PFSK-1 (cell line): Measurements from ENCODE around the gene PPA2.

Experiments used
- FOXP2 ChIP-seq: optimal IDR thresholded peaks from 2 replicates; pipeline ENCODE3; 2011; ENCODE audit warnings: borderline replicate concordance, control low read depth, inconsistent platforms; ENCODE audit not compliant: insufficient read depth; ENCODE audit errors: extremely low read length, extremely low read depth
- POLR2AphosphoS5 ChIP-seq: IDR thresholded peaks from 2 replicates; pipeline ENCODE4 v1.6.1; 2012; ENCODE audit warnings: low read depth, mild to moderate bottlenecking, control low read depth, low read length, moderate library complexity
- SIN3A ChIP-seq: IDR thresholded peaks from 2 replicates; pipeline ENCODE4 v1.6.1; 2012; ENCODE audit warnings: mild to moderate bottlenecking, low read length, moderate library complexity, borderline replicate concordance; ENCODE audit not compliant: insufficient read depth
- TAF1 ChIP-seq: IDR thresholded peaks from 2 replicates; pipeline ENCODE4 v1.6.1; 2012; ENCODE audit warnings: low read length, control low read depth, borderline replicate concordance; ENCODE audit not compliant: insufficient read depth
- TF ChIP-seq, protein P1 (sequence below), 2 experiments: IDR thresholded peaks; 2 replicates each; pipeline versions ENCODE4 v1.6.1 to v1.8.0; 2011 to 2012; ENCODE audit warnings: low read depth in 2 of 2, low read length in 2 of 2, control low read depth in 1 of 2, inconsistent platforms in 1 of 2, mild to moderate bottlenecking in 1 of 2, moderate library complexity in 1 of 2; ENCODE audit not compliant: insufficient read depth in 1 of 2

PPA2 gene

DNA sequence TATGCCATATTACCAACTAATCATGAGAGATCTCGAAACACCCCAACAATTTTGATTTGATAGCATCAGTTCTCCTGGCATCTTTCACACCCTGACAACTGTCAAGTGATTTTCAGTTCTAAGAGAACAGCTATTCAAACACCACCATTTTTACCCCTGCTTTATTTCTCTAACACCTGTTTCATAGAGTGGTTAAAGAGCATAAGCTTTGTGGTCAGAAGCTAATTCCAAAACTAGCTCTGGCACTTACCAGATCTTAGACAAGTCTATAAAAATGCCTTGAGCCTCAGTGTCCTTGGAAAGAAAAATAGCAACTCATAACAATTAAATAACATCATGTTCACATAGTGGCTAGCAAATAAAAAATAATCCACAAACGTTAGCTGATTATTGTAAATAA lies 17.9 kb downstream of the PPA2 start:
- TF ChIP-seq TAF1, result no peak
- TF ChIP-seq FOXP2, result no peak
- TF ChIP-seq, protein P1, sequence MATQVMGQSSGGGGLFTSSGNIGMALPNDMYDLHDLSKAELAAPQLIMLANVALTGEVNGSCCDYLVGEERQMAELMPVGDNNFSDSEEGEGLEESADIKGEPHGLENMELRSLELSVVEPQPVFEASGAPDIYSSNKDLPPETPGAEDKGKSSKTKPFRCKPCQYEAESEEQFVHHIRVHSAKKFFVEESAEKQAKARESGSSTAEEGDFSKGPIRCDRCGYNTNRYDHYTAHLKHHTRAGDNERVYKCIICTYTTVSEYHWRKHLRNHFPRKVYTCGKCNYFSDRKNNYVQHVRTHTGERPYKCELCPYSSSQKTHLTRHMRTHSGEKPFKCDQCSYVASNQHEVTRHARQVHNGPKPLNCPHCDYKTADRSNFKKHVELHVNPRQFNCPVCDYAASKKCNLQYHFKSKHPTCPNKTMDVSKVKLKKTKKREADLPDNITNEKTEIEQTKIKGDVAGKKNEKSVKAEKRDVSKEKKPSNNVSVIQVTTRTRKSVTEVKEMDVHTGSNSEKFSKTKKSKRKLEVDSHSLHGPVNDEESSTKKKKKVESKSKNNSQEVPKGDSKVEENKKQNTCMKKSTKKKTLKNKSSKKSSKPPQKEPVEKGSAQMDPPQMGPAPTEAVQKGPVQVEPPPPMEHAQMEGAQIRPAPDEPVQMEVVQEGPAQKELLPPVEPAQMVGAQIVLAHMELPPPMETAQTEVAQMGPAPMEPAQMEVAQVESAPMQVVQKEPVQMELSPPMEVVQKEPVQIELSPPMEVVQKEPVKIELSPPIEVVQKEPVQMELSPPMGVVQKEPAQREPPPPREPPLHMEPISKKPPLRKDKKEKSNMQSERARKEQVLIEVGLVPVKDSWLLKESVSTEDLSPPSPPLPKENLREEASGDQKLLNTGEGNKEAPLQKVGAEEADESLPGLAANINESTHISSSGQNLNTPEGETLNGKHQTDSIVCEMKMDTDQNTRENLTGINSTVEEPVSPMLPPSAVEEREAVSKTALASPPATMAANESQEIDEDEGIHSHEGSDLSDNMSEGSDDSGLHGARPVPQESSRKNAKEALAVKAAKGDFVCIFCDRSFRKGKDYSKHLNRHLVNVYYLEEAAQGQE (IDR thresholded peaks at IDR 0.05; ENCODE audit: insufficient read depth in 1 of 2, low read depth in 2 of 2, low read length in 2 of 2), result no peak
- TF ChIP-seq POLR2AphosphoS5, result no peak
- TF ChIP-seq SIN3A, result no peak

DNA sequence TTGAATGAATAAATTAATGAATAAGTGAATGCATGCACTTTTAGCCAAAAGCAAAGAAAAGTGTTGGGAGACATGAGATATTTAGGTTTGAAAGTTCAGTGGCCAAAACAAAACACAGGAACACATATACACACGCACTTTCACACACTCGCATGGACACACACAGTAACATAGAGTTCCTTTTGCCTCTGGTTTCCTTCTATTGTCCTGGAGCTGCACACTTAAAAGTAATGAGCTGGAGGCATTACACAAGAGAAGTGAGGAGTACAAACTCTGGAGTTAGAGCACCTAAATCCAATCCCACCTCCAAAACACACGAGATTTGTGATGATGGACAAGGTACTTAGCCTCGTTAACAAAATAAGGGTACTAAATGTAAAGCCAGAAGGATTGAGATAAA lies 18.7 kb downstream of the PPA2 start:
- TF ChIP-seq POLR2AphosphoS5 (no peak), TAF1 (no peak), SIN3A (no peak), FOXP2 (no peak)
- TF ChIP-seq, protein P1 (IDR thresholded peaks at IDR 0.05; ENCODE audit: insufficient read depth in 1 of 2, low read depth in 2 of 2, low read length in 2 of 2), result no peak

DNA sequence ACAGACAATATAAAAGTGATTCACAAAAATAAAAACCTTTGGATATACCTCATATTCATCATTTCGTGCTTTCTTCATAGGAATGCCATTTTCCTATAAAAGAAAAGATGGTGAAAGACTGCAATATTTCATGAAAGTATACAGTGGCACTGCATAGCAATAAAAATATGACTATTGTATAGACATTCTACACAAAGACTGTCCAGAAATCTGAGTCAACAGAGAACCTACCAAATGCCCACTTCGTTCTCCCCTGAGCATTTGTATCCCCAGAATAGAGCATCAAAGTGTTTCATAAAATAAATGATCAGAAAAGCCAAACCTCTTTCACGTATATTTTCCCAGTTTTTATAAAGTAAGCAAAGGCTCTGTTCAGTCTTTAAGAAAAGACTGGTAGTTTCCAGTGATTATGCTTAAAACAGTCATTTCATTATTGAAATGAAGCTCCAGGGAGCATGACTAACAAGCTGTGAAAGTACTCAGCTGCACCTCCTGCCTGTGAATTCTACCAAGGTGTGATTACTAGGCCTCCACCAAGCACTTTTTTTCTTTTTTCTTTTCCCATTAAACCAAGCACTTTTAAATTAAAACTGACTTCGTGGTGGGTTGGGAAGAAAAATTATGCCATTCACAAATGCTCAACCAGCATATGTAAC lies 20.2 kb downstream of the PPA2 start:
- TF ChIP-seq FOXP2 (no peak), TAF1 (no peak), SIN3A (no peak), POLR2AphosphoS5 (no peak)
- TF ChIP-seq, protein P1 (IDR thresholded peaks at IDR 0.05; ENCODE audit: insufficient read depth in 1 of 2, low read depth in 2 of 2, low read length in 2 of 2), result no peak

DNA sequence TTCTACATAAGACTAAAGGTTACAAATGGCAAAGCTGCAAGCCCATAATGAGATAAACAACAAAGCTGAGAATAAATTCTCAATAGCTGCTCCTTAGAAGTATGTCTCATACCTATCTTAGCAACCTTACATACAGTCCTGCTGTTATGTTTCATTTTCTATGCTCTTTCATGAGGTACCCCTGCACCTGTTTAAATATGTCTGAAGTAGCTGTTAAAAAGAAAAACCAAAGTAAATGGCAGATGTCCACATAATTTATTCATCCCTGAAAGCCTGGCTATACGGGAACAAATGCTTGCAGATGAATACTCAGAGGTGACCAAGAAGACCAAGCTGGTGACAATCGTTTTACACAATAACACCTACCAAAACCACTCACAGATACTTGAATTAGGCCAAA lies 22.5 kb downstream of the PPA2 start:
- TF ChIP-seq POLR2AphosphoS5 (no peak), TAF1 (no peak), SIN3A (no peak), FOXP2 (no peak)
- TF ChIP-seq, protein P1 (IDR thresholded peaks at IDR 0.05; ENCODE audit: insufficient read depth in 1 of 2, low read depth in 2 of 2, low read length in 2 of 2), result no peak

DNA sequence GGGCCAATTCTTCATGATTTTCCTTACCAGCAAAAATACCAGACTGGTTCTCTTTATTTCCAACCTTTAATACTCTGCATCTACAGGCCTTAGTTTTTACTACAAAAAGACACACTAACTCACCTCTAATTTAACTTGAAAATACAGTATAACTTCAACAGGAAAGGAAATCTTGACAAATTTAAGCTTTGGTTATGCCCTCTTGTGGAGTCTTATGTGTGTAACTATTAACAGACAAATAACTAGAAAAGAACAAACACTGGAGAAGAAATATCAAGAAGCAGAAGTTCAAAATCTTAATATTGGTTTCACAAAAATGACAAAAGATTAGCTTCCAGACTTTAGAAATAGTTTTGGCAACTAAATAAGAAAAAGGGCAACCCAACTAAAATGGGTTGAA lies 33.0 kb downstream of the PPA2 start:
- TF ChIP-seq, protein P1 (IDR thresholded peaks at IDR 0.05; ENCODE audit: insufficient read depth in 1 of 2, low read depth in 2 of 2, low read length in 2 of 2), result no peak
